Superior temporal gyrus (tissue), 1 donor: ENCODE data around the gene MRPL43.

Experiments
- DNase-seq: peaks from one replicate; pipeline ENCODE4 v3.0.0-alpha.2; 2016; ENCODE audit errors: extremely low spot score

MRPL43 gene

DNA sequence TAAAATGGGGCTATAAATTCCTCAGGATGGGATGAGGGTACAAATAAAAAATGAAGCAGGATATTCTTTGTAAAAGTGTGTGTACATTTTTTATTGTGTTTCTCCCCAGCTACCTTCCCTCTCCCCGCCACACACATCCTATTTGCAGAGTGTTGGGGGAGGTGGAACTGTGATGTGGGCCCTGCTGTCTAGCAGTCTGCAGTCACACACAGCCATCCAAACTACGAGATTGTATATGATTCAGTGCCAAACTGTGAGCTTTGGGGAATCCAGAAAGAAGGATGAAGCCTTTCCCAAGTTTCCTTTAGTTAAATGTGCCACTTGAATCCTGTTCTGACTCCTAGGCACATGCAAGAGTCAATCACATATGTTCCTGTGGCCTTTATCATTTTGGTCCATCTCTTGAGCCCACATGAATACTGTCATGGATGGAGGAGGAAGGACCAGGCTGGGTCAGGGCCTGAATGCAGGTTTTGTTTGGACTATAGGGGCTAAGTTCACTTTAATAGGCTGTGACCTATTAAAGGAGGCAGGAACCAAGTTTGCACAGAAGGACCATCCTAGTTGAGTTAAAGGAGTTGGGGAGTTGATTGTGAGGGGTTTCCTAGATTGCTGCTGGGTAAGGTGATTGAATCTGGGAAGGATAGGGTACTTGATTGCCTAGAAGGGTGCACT is 19.1 kb downstream of the MRPL43 start:
- DNase-seq: no peak

DNA sequence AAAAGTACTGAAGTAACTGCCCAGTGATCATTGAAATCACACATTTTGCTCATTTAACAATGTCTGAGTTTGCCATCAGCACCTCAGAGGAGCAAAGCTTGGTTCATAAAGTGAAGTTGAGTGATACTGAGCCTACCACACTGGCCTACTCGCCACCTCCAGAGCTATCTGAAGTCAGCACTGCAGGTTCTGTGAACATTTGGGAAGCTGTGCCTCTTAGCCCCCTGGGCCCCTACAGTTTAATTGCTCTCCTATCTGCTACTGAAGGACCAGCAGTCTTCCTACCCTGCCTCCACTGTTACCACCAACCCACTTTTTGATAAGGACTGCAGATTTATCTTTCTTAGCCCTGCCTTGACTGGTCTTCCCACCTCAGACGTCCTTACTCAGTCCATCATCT is 20.0 kb downstream of the MRPL43 start:
- no peak for DNase-seq

DNA sequence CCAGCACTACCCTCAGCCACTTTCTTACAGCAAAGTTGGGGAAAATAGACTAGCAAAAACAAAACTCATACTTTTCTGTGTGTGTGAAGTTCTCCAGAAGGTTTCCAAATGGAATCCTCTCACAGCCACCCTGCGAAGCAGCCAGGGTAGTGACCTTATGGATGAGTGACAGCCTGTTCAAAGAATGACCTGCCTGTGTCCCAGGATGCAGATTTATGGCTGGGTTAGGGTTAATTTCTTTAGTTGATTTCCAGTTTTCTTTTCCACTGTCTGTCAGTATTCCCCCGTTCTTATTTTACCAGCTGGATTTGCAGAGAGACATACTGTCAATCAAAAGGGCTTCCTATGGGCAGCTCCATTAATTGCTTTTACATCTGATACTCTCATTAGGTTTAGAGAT is 20.4 kb downstream of the MRPL43 start:
- no peak for DNase-seq

DNA sequence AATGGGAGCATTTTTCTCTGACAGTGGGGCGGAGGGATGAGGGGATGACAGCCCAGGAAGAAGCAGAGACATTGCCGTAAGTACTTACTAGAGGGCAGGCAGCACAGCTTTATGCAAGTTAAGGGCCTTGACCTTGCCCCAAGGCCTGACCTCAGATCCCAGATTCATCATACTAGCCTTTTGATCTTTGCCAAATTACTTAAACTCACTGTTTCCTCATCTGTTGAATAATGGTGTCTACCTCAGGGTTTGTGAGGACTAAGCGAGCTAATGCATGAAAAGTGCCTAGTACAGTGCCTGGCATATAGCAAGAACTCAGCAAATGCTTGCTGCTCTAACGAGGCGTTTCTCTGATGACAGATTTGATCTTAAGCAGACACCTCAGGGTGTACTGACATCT is 21.5 kb downstream of the MRPL43 start:
- no peak for DNase-seq

DNA sequence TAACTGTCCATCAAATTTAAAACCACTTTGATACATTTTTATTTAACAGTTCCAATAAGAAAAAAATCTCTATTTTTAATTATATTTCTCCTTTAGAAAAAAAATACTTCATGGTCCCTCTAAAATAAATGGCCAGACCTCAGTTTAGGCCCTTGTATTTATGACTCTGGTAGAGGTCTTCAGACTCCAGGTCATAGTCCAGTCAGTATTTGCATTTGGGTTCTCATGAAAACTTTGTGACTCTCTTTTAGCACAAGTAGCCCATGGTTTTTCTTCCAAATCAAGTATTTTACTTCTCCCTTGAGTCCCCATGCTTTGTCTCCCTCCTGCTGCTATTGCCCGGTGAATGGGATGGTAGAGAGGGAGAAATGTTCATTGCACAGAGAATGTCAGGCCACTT is 23.5 kb downstream of the MRPL43 start:
- DNase-seq: no peak

DNA sequence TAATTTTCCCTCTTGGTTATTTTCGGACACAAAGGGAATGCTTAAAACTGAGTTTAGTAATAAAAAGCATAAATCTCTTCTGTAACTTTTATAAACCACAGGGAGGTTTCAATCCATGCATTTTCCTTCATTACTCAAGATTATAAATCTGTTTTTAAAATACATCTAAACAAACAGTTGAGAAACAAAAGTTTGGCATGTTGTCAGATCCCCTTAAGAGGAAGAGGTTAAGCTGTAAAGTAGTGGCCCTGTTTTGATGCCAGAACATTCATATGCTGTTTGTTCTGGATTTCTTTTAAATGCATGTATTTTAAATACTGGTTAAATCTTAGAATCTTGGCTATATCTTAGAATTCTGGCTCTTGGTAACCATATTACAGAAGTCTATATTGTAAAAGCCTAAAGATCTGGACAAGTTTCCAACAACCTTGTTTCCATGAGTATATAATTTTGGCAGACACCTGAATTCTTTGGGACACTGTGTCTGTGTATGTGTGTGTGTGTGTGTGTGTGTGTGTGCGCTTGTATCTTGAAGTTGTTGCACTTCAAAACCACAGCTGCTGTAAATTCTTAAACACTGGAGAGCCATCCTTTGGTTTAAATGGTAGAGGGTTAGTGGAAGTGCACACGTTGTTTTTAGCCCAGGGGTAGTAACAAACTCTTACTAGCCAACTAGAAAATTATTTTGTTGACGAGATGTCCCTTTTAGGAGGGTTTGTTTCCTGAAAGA is 24.8 kb downstream of the MRPL43 start:
- DNase-seq: no peak

DNA sequence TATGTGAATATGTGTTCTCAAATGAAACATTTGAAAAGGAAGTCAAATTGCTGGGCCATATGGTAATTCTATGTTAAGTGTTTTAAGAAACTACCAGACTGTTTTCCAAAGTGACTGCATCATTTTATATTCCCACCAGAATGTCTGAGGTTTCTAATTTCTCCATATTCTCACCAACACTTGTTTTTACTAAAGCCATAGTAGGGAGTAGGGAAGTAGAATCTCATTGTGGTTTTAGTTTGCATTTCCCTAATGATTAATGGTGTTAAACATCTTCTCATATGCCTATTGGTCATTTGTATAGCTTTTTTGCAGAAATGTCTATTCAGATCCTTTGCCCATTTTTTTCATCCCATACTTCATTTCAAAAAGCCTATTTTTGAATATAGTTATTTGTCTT is 27.0 kb downstream of the MRPL43 start:
- DNase-seq: no peak

DNA sequence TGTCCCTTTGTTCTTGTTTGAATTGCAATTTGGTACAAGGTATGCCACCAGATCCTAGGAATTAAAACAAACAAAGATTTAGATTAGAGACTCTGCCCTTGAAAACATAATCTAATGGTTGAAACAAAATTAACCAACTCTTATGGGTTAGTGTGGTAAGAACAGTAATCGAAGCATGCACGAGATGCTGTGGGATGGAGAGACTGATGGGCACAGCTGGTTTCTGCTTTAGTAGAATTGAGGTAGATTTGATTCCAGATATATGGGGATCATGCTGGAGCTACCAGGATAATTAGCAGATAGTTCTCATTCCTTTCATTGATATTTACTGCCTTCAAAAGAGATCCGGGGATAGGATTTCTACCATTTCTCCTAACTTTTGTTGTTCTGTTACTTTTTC is 38.4 kb downstream of the MRPL43 start:
- no peak for DNase-seq

DNA sequence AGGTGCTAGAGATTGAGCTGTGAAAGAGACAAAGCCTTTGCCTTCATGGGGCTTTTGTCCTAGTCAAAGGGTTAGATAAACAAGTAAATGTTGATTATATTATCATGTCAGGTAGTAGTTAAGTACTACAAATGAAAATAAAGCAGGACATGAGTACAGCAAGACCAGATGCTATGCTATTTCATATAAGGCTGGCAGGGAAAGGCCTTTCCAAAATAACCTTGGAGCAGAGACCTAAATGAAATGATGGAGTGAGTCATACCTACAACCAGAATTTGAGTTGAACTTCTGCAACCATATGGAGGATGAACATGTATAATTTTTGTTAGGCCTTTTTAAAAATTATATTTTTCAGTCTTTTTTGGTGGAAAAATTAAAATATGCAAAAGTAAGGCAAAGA is 41.5 kb downstream of the MRPL43 start:
- DNase-seq: no peak

DNA sequence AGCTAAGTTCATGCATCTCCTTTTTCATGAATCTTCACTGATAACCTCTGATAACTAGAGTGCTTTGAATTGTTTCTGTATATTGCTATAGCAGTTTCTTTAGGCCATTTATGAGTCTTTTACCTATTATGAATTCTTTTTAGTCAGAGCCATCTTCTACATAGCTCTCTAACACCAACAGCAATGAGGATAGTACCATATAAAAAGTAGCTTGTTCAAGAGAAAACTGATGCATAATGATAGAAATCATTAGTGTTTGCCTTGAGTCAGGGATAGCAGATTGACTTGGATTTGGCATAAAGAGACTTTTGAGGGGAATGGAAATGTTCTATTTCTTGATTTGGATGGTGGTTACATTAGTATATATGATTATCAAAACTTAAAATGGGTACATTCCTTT is 43.8 kb downstream of the MRPL43 start:
- DNase-seq: no peak

DNA sequence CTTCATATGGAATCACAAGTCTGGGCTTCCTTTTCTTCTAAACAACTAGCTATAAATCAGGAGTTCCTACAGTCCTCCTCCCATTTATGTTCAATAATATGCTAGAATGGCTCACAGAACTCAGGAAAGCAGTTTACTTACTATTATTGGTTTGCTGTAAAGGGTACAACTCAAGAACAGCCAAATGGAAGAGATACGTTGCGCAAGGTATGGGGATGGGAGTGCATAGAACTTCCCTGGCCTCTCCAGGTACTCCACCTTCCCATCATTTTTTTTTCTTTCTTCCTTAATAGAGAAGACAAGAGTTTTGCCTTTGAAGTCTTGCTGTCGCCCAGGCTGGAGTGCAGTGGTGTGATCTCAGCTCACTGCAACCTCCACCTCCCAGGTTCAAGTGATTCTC is 45.1 kb downstream of the MRPL43 start:
- DNase-seq: no peak

DNA sequence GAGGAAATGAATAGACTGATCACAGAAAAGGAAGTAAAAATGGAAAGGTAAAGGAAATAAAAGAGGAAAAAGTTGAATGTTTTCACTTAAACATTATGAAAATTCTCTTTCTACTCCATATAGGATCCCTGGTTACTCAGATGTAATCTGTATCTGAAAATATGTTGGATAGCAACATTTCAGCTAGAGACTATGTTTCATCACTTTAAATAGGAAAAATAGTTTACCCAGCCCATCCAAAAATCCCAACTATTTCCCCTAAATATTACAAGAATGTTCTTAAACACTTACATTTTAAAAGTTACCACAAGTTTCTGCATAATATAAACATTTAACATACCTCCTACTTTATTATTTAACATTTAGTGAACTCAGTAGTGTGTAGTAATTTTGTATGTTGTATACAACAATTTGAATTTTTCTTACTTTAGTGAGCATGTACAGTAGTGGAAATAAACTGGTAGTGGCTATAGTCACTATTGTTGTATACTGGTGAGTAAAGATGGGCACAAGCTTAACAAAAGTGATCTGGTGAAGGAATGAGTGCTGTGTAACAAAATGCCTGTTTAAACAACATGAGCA is 47.4 kb downstream of the MRPL43 start:
- no peak for DNase-seq
